ELR (cell line): ENCODE measurements around the gene SLC25A42.
"Not testable (repeated sequence)": the region's sequence is repeated elsewhere in the genome, so short reads cannot be mapped to it uniquely, and the experiment has no call there.

Experiments
- DNase-seq: peaks from one replicate; pipeline ENCODE4 v3.0.0-alpha.2; 2015; ENCODE audit warnings: low read depth

The SLC25A42 gene

DNA sequence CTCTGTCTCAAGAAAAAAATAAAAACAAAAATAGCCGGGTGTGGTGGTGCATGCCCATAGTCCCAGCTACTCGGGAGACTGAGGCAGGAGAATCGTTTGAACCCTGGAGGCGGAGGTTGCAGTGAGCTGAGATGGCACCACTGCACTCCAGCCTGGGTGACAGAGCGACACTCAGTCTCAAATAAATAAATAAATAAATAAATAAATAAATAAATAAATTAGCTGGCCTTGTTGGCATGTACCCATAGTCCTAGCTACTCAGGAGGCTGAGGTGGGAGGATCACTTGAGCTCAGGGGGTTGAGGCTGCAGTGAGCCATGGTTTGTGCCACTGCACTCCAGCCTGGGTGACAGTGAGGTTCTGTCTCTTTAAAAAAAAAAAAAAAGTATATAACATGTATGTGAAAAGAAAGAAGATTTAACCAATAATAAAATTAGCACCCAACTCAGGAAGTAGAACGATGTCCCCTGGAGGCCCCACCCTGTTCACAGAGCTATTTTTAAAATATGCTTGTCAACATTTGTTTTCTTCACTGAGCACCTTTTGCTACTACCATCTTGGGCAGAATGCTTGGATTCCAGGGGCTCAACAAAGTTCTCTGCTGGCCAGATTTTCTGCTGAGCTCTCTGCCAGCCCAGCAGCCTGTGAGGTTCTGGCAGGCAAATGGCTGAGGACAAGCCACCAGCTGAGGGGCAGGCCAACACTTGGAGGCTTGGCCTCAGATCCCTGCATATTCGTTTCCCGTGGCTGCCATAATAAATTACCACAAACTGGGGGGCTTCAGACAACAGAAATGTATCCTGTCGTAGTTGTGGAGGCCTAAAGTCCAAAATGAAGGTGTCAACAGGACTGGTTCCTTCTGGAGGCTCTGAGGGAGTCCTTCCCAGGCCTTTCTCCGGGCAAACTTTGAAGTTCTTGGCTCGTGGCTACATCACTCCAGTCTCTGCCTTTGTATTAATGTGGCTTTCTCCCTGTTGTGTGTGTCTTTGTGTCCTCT is 5.2 kb downstream of the SLC25A42 start:
- DNase-seq, result no peak

DNA sequence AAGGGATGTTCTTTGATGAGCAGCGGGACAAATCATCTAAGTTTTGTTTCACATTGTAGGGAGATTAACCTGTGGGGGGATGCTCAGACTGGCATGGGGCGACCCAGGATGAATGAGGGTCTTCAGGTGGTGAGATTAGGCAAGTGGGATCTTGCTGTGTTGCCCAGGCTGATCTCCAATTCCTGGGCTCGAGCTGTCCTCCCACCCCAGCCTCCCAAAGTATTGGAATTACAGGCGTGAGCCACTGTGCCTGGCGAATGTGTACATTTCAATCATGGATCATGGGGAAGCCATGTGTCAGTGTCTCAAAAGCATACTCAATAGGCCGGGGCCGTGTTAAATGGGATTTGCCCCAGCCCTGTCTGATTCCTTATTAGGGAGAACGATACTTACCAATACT is 8.1 kb downstream of the SLC25A42 start:
- no peak for DNase-seq

DNA sequence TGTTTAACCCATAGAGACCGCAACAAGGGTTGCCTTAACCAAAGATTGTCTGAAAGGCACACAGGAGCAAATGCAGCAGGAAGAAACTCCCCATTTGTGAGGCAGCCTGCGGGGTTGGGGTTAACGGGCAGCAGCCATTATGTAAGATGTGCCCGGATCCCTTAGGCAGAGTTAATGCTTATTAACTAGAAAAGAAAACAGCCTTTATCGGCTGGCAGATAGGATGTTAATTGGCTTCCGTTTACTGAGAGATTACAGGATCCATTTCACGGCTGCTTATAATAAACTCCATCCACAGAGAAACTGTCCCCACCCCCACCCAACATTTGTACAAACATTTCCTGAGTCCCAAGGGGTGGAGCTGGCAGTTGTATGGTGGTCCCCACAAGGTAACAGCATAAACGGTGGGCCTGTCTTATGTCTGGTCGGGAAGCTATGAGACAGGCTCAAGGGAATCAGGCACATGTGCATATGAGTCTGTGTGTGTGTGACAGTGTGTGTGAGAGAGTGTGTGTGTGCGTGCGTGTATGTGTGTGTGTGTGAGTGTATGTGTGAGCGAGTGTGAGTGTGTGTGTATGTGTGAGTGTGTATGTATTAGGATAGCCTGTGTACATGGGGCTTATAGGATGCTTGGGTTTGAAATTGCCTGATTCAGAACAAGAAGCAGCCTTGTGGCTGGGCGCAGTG is 10.5 kb downstream of the SLC25A42 start:
- DNase-seq, result no peak

DNA sequence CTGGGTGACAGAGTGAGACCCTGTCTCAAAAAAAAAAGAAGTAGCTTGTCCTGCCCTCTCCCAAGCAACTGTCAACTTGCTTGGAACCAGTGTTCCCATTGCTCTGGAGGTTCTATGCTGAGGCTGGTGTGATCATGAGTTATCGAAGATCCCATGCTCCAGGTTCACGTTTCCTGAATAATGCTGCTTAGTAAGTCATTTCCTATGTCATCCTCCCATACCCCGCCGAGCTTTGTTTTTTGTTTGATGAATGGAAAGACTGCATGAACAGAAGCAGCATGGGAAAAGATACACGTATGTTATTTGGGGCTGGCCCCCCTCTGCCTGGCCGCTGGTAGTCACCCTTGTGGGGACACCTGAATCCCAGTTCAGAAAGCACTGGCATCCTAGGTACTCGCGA is 11.3 kb downstream of the SLC25A42 start:
- no peak for DNase-seq

- DNase-seq, result no peak
Measured at GRCh38 chr19:19076476-19076875, 12.7 kb downstream of the SLC25A42 start.

- DNase-seq, result no peak
Measured at GRCh38 chr19:19077103-19077502, 13.3 kb downstream of the SLC25A42 start.

DNA sequence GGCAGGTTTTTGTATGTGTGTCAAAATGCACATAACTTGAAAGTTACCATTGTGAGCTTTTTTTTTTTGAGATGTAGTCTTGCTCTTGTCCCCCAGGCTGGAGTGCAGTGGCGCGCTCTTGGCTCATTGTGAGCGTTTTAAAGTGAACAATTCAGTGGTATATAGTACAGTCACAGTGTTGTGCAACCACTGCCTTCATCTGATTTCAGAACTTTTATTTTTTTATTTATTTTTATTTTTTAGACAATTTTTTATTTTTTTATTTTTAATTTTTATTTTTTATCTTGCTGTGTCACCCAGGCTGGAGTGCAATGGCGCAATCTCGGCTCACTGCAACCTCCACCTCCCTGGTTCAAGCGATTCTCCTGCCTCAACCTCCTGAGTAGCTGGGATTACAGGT is 15.0 kb downstream of the SLC25A42 start:
- no peak for DNase-seq

DNA sequence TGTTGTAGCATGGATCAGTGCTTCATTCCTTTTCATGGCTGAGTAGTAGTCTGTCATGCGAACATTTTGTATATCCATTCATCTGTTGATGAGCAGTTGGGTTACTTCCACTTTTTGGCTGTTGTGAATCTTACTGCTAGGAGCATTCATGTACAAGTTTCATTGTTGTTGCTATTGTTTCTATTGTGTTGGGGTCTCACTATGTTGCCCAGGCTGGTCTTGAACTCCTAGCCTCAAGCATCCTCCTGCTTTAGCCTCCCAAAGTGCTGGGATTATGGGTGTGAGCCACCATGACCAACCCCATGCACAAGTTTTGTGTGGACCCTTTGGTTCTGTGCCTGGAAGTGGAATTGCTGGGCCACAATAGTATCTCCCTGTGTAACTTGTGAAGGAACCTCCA is 15.8 kb downstream of the SLC25A42 start:
- no peak for DNase-seq

DNA sequence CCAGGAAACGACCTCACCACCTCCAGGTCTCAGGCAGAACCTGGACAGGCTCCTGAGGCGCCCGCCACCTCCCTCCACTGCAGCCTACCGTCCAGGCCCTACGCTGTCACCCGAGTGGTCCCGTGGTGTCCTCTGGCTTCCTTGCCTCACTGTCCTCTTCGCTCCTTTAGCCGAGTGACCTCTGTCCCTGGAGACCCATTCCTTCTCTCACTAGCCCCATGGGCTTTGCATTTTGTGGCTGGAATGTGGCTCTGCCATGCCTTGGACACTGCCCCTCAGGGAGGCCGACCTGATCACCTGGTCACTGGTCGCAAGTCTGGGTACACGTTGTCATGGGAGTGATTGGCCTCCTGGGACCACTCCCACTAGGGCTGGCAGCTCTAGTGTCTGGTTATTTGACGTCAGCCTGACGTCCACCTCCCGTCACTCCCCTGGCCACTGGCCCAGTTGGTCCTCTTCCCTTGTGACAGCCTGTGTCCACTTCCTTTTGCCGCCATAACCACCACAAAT is 17.9 kb downstream of the SLC25A42 start:
- no peak for DNase-seq

GRCh38 chr19:19083413-19084178 is 19.8 kb downstream of the SLC25A42 start:
- DNase-seq, result no peak

- no peak for DNase-seq
Measured at GRCh38 chr19:19087676-19088075, 23.9 kb downstream of the SLC25A42 start.

GRCh38 chr19:19094513-19094912 is 30.7 kb downstream of the SLC25A42 start:
- no peak for DNase-seq

- DNase-seq, result no peak
Measured at GRCh38 chr19:19095691-19096090, 31.9 kb downstream of the SLC25A42 start.

DNA sequence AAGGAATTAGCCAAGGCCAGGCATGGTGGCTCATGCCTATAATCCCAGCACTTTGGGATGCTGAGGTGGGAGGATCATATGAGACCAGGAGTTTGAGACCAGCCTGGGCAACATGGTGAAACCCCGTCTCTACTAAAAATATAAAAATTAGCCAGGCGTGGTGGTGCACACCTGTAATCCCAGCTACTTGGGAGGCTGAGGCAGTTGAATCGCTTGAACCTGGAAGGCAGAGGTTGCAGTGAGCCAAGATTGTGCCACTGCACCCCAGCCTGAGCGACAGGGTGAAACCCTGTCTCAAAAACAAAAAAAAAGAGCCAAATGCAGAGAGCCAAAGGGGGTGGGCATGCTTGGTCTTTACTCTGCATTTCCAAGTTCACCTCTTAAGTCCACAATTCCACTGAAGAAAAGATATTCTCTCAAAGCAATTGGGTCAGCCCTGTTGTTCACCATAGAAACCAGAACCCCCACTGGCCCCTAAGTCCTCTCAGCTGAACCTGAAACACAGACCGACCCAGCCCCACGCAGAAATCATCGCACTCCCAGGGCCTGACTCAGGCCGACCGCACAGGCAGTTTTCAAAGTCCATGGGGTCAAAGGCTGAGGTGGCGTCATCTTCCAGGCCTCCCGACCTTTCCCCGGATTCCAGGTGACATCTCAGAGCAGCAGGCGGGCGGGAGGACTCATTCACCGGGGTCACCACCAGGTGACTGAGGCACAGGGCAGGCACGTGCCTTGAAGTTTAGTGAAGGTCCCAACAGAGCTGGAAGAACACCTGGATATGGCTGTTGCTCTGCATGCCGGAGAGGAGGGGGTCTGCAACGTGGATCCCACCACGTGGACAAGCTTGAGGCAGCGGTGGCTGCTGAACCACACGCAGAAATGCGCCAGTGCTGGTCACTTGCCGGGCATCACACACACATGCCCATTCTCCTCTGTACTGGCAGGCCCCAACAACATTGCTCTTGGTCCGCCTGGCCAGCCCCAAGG is 33.1 kb downstream of the SLC25A42 start:
- no peak for DNase-seq

- DNase-seq, result no peak
Measured at GRCh38 chr19:19098084-19098702, 34.4 kb downstream of the SLC25A42 start.

DNA sequence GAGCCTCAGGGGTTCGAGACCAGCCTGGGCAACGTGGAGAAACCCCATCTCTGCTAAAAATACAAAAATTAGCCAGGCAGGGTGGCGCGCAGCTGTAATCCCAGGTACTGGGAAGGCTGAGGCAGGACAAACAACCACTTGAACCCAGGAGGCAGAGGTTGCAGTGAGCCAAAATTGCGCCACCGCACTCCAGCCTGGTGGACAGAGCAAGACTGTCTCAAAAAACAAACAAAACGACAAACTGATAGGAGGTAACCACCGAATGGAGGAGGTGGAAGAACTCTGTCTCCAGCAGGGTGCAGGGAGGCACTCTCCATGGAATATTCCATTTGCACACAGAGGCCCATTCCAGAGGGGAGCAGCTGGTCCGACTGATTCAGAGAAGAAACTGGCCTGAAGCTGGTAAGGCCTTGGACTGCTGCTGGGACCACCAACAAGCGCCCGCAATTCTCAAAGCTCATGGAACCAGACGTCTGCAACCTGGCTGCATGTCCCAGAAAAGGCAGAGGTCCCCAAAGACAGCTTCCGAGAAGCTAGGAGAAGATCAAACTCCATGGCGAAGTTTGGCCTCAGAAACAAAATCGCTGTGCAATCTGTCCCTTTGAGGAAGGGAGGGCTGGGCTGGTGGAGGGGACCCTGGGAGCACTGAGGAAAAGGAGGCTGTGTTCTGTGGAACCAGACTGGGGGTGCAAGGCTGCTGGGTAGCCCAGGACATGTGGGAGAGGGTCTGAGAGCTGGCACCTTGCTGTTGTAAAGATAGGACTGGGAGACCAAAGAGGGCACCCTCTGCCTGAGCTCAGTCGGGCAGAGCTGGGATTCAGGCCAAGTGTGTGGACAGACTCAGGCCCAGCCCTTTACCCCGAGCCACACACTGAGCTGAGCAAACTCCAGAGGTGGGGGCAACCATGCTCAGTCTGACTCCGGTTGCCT is 35.2 kb downstream of the SLC25A42 start:
- DNase-seq, result no peak

GRCh38 chr19:19101540-19101939 is 37.7 kb downstream of the SLC25A42 start:
- no peak for DNase-seq

DNA sequence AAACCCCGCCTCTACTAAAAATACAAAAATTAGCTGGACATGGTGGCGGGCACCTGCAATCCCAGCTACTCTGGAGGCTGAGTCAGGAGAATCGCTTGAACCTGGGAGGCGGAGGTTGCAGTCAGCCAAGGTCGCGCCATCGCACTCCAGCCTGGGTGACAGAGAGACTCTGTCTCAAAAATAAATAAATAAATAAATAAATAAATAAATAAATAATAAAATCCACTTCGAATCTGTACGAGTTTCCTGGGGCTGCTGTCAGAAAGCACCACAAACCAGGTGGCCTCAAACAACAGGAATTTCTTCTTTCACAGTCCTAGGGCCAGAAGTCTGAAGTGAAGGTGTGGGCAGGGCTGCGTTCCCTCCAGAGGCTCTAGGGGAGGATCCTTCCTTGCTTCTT is 38.8 kb downstream of the SLC25A42 start:
- DNase-seq, result not testable (repeated sequence)

- no peak for DNase-seq
Measured at GRCh38 chr19:19103167-19103566, 39.4 kb downstream of the SLC25A42 start.
